Measurements from ENCODE around the gene SLC13A3. TPM values are rescaled to one million over a fixed set of nuclear protein-coding genes. Genes with fewer than 3 reads are reported as not detected.
A peak's percentile ranks its signal among the peaks of the same experiment; 100 is the strongest.

SLC13A3 gene
- total and polyA plus RNA-seq, 2 donors from 2014 or later, result 31.5 to 241 TPM

DNA sequence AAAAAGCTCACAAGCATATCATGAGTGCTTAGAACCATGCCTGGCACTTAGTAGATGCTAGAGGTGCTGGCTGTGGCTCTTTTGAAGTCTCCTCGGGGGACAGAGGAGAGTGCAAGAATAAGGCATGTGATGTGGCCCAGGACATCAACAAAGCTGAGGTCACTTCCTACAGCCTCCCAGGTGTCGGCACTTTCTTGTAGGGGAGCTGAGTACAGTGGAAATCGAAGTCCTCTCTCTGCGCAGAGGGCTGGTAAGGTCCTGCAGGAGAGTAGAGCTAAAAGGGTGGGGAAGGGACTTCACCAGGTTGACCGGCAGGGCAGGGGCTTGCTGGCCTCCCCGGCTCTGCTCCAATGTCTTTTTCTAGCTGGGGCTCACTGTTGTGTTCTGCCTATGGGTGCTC, 11.2 kb downstream of the SLC13A3 start:
- H3K27me3 ChIP-seq (ENCODE audit: control insufficient read depth, insufficient read depth, low read length), result no peaks in the 10 kb centered on the region
- peak overlapping the region; percentile 85 for H3K27ac ChIP-seq (ENCODE audit: low read depth in 2 of 2, low read length in 2 of 2)
- no peaks in the 10 kb centered on the region for H3K9me3 ChIP-seq (ENCODE audit: control insufficient read depth in 2 of 3, insufficient read depth in 1 of 3, low read length in 3 of 3)
- intact Hi-C loops (cut with DNase I), result no loop called here
- no peak for DNase-seq
- H3K4me3 ChIP-seq (ENCODE audit: low read length in 3 of 3), result no peak overlapping the region
- FAIRE-seq, result no peak
- H3K36me3 ChIP-seq (ENCODE audit: control insufficient read depth in 2 of 3, insufficient read depth in 3 of 3, low read length in 3 of 3), result peaks cover 0 to 9% (median 4%) of the 10 kb centered on the region in 3 donors
- TF ChIP-seq, protein P1, sequence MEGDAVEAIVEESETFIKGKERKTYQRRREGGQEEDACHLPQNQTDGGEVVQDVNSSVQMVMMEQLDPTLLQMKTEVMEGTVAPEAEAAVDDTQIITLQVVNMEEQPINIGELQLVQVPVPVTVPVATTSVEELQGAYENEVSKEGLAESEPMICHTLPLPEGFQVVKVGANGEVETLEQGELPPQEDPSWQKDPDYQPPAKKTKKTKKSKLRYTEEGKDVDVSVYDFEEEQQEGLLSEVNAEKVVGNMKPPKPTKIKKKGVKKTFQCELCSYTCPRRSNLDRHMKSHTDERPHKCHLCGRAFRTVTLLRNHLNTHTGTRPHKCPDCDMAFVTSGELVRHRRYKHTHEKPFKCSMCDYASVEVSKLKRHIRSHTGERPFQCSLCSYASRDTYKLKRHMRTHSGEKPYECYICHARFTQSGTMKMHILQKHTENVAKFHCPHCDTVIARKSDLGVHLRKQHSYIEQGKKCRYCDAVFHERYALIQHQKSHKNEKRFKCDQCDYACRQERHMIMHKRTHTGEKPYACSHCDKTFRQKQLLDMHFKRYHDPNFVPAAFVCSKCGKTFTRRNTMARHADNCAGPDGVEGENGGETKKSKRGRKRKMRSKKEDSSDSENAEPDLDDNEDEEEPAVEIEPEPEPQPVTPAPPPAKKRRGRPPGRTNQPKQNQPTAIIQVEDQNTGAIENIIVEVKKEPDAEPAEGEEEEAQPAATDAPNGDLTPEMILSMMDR (IDR thresholded peaks at IDR 0.05; ENCODE audit: borderline replicate concordance, extremely low read depth, insufficient read depth), result no peak
- H3K9ac ChIP-seq (ENCODE audit: low read length in 3 of 3), result no peak overlapping the region
- peaks cover 0 to 8% (median 0%) of the 10 kb centered on the region in 3 donors for H3K4me1 ChIP-seq (ENCODE audit: control insufficient read depth in 2 of 3, insufficient read depth in 2 of 3, low read depth in 1 of 3, low read length in 3 of 3)

DNA sequence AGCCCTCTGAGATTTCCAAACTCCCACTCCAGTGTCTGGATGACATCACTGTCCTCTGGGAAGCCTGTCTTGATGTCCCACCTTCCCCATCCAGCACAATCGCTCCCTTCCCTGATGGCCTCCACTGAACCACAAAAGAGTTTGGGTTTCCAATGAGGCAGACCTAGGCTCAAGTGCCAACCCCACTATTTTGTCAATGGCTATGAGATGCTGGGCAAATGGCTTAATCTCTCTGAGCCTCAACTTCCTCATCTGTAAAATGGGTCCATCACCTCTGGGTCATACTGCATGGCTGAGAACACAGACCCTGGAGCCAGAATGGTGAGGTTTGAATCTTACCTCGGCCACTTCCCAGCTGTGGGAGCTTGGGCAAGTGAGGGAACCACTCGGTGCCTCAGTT, 11.7 kb downstream of the SLC13A3 start:
- H3K4me1 ChIP-seq (ENCODE audit: control insufficient read depth in 2 of 3, insufficient read depth in 2 of 3, low read depth in 1 of 3, low read length in 3 of 3), result peaks cover 0 to 8% (median 0%) of the 10 kb centered on the region in 3 donors
- H3K9ac ChIP-seq (ENCODE audit: low read length in 3 of 3), result no peak overlapping the region
- H3K9me3 ChIP-seq (ENCODE audit: control insufficient read depth in 2 of 3, insufficient read depth in 1 of 3, low read length in 3 of 3), result no peaks in the 10 kb centered on the region
- H3K36me3 ChIP-seq (ENCODE audit: control insufficient read depth in 2 of 3, insufficient read depth in 3 of 3, low read length in 3 of 3), result peaks cover 0 to 9% (median 4%) of the 10 kb centered on the region in 3 donors
- no peak overlapping the region for H3K4me3 ChIP-seq (ENCODE audit: low read length in 3 of 3)
- intact Hi-C loops (cut with DNase I), result no loop called here
- DNase-seq (no peak), FAIRE-seq (no peak)
- TF ChIP-seq, protein P1 (IDR thresholded peaks at IDR 0.05; ENCODE audit: borderline replicate concordance, extremely low read depth, insufficient read depth), result no peak
- H3K27ac ChIP-seq (ENCODE audit: low read depth in 2 of 2, low read length in 2 of 2), result peak overlapping the region; percentile 85
- H3K27me3 ChIP-seq (ENCODE audit: control insufficient read depth, insufficient read depth, low read length), result no peaks in the 10 kb centered on the region

DNA sequence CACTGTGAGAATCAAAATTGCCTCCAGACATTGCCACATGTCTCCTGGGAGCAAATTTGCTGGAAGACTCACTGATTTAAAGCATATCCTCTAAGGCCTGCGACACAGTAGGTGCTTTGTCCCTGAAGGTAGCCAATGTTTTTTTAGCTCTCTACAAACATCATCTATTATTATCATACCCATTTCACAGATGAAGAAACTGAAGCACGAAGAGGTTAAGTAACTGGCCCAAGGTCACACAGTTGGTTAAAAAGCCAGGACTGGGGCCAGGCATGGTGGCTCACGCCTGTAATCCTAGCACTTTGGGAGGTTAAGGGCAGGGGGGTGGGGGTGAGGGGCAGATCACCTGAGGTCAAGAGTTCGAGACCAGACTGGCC, 12.4 kb downstream of the SLC13A3 start:
- peaks cover 0 to 13% (median 3%) of the 10 kb centered on the region in 3 donors for H3K4me1 ChIP-seq (ENCODE audit: control insufficient read depth in 2 of 3, insufficient read depth in 2 of 3, low read depth in 1 of 3, low read length in 3 of 3)
- FAIRE-seq (no peak), DNase-seq (no peak)
- H3K4me3 ChIP-seq (ENCODE audit: low read length in 3 of 3), result no peak overlapping the region
- H3K27ac ChIP-seq (ENCODE audit: low read depth in 2 of 2, low read length in 2 of 2), result peak overlapping the region; percentile 73
- H3K9ac ChIP-seq (ENCODE audit: low read length in 3 of 3), result peak overlapping the region in 1 of 3 donors; percentile 55
- H3K27me3 ChIP-seq (ENCODE audit: control insufficient read depth, insufficient read depth, low read length), result no peaks in the 10 kb centered on the region
- H3K36me3 ChIP-seq (ENCODE audit: control insufficient read depth in 2 of 3, insufficient read depth in 3 of 3, low read length in 3 of 3), result peaks cover 0 to 9% (median 4%) of the 10 kb centered on the region in 3 donors
- no peaks in the 10 kb centered on the region for H3K9me3 ChIP-seq (ENCODE audit: control insufficient read depth in 2 of 3, insufficient read depth in 1 of 3, low read length in 3 of 3)
- TF ChIP-seq, protein P1 (IDR thresholded peaks at IDR 0.05; ENCODE audit: borderline replicate concordance, extremely low read depth, insufficient read depth), result no peak
- intact Hi-C loops (cut with DNase I), result no loop called here
